Daoy (cell line): ENCODE results near the gene BRF1. TPM values are rescaled to one million over a fixed set of nuclear protein-coding genes. Genes with fewer than 3 reads are reported as not detected.

ENCODE experiments used
- DNase-seq: peaks from one replicate; pipeline ENCODE4 v3.0.0-alpha.2; 2015; ENCODE audit warnings: low read depth
- total RNA-seq: library from RNA; depleted of rRNA; stranded (reverse); fragments of >200 nt; shearing (Covaris generic); gene quantifications from 2 replicates; pipeline ENCODE4 v1.2.3, GENCODE V29; 2014

Gene BRF1
- total RNA-seq, 1 experiment from 2014 or later = 39.9 TPM

- no peak for DNase-seq
Observed at GRCh38 chr14:105226198-105226597, 74.6 kb downstream of the BRF1 start.

- no peak for DNase-seq
Observed at GRCh38 chr14:105224845-105225570, 75.8 kb downstream of the BRF1 start.

GRCh38 chr14:105223770-105224544, 76.8 kb downstream of the BRF1 start:
- DNase-seq = no peak

GRCh38 chr14:105223260-105223659, 77.5 kb downstream of the BRF1 start:
- DNase-seq = peak; percentile 95

- DNase-seq = no peak
Observed at GRCh38 chr14:105221598-105222178, 79.1 kb downstream of the BRF1 start.

GRCh38 chr14:105220699-105221597, 79.9 kb downstream of the BRF1 start:
- DNase-seq = no peak

- DNase-seq = no peak
Observed at GRCh38 chr14:105219753-105220152, 81.0 kb downstream of the BRF1 start.

- DNase-seq = no peak
Observed at GRCh38 chr14:105219043-105219612, 81.7 kb downstream of the BRF1 start.

- DNase-seq = no peak
Observed at GRCh38 chr14:105218611-105219010, 82.2 kb downstream of the BRF1 start.

GRCh38 chr14:105217774-105218173, 83.0 kb downstream of the BRF1 start:
- no peak for DNase-seq

GRCh38 chr14:105216490-105217247, 84.1 kb downstream of the BRF1 start:
- DNase-seq = no peak

GRCh38 chr14:105215602-105216001, 85.2 kb downstream of the BRF1 start:
- no peak for DNase-seq

- no peak for DNase-seq
Observed at GRCh38 chr14:105214324-105214915, 86.4 kb downstream of the BRF1 start.

GRCh38 chr14:105213361-105213760, 87.4 kb downstream of the BRF1 start:
- no peak for DNase-seq

- no peak for DNase-seq
Observed at GRCh38 chr14:105212541-105213300, 88.1 kb downstream of the BRF1 start.

GRCh38 chr14:105211758-105212089, 89.1 kb downstream of the BRF1 start:
- DNase-seq = no peak

- DNase-seq = no peak
Observed at GRCh38 chr14:105211086-105211757, 89.6 kb downstream of the BRF1 start.

- no peak for DNase-seq
Observed at GRCh38 chr14:105210266-105211025, 90.4 kb downstream of the BRF1 start.
